Effector memory CD8-positive, alpha-beta T cell (primary cell): Measurements from ENCODE around the gene COMT.
A peak's percentile ranks its signal among the peaks of the same experiment; 100 is the strongest.

Source experiments
- ATAC-seq: fragments of 150-1000 bp; cut with Tn5 transposase; replicated peaks from 2 replicates; pipeline ENCODE4 v1.10.0; 2021; ENCODE audit warnings: mild to moderate bottlenecking, moderate library complexity
- DNase-seq, 3 experiments: peaks; one replicate each; pipeline ENCODE4 v3.0.0; 2021
- H3K27ac Mint-ChIP-seq, 2 donors: one replicate each; pipeline ENCODE4 v1.8.0; 2022; ENCODE audit warnings: mild to moderate bottlenecking in 2 of 2, mixed read lengths in 2 of 2, moderate library complexity in 2 of 2
- H3K27me3 Mint-ChIP-seq, 2 donors: one replicate each; pipeline ENCODE4 v1.8.0; 2022; ENCODE audit warnings: mixed read lengths in 2 of 2
- H3K36me3 Mint-ChIP-seq: one replicate; pipeline ENCODE4 v1.8.0; 2022; ENCODE audit warnings: mild to moderate bottlenecking, moderate library complexity, mixed read lengths; ENCODE audit not compliant: insufficient read depth
- H3K4me1 Mint-ChIP-seq, 2 donors: one replicate each; pipeline ENCODE4 v1.8.0; 2022; ENCODE audit warnings: low read depth in 2 of 2, mixed read lengths in 2 of 2
- H3K4me3 Mint-ChIP-seq, 2 donors: one replicate each; pipeline ENCODE4 v1.8.0; 2022; ENCODE audit warnings: mild to moderate bottlenecking in 2 of 2, mixed read lengths in 2 of 2, moderate library complexity in 2 of 2
- H3K9me3 Mint-ChIP-seq, 2 donors: one replicate each; pipeline ENCODE4 v1.8.0; 2022; ENCODE audit warnings: mixed read lengths in 2 of 2

The COMT gene

DNA sequence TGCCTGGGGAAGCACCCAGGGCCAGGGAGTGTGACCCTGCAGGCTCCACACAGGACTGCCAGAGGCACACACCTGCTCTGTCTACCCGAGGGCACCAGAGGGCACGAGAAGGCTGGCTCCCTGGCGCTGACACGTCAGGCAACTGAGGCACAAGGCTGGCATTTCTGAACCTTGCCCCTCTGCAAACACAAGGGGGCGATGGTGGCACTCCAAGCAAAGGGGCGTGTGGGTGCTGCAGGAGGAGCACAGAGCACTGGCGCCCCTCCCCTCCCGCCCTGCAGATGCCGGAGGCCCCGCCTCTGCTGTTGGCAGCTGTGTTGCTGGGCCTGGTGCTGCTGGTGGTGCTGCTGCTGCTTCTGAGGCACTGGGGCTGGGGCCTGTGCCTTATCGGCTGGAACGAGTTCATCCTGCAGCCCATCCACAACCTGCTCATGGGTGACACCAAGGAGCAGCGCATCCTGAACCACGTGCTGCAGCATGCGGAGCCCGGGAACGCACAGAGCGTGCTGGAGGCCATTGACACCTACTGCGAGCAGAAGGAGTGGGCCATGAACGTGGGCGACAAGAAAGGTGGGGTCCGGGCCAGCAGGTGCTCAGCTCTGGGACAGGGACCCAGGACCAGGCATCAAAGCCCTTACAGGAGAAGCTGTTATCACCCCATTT lies 20.8 kb downstream of the COMT start:
- Mint-ChIP-seq H3K27ac (no peak overlapping the region), H3K4me3 (no peak overlapping the region), H3K27me3 (no peaks in the 10 kb centered on the region), H3K4me1 (peaks cover 0 to 2% of the 10 kb centered on the region in 2 donors), H3K9me3 (no peaks in the 10 kb centered on the region), H3K36me3 (peaks cover 5% of the 10 kb centered on the region)
- ATAC-seq (peak; percentile 55), DNase-seq (no peak)

DNA sequence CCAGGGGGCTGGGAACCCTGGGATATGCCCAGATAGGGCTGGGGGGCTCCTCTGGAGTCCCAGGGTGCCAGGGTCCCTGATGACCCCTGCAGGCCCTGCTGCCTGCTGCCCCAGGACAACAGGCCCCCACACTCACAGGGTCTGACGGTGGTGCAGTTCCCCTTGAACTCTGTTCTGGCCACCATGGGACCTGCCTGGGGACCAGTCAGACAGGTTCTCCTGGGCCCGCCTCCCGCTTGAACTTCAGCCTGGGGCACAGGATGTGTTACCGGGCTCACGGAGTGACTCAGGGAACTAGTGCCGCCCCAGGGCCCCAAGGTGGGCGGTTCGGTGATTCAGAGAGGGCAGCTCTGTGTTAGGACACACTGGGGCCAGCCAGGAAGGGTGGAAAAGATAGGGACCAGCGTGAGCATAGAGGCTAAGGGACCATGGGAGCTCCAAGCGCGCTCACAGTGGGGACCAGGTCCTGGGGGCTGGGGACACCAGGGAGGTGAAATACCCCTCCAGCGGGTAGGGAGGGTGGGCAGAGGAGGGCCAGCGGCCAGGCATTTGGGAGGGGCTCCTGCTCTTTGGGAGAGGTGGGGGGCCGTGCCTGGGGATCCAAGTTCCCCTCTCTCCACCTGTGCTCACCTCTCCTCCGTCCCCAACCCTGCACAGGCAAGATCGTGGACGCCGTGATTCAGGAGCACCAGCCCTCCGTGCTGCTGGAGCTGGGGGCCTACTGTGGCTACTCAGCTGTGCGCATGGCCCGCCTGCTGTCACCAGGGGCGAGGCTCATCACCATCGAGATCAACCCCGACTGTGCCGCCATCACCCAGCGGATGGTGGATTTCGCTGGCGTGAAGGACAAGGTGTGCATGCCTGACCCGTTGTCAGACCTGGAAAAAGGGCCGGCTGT lies 21.6 kb downstream of the COMT start:
- Mint-ChIP-seq H3K4me3 (no peak overlapping the region), H3K27me3 (no peaks in the 10 kb centered on the region), H3K36me3 (peaks cover 7% of the 10 kb centered on the region), H3K4me1 (peaks cover 0 to 2% of the 10 kb centered on the region in 2 donors), H3K9me3 (no peaks in the 10 kb centered on the region), H3K27ac (no peak overlapping the region)
- DNase-seq: no peak
- no peak for ATAC-seq

DNA sequence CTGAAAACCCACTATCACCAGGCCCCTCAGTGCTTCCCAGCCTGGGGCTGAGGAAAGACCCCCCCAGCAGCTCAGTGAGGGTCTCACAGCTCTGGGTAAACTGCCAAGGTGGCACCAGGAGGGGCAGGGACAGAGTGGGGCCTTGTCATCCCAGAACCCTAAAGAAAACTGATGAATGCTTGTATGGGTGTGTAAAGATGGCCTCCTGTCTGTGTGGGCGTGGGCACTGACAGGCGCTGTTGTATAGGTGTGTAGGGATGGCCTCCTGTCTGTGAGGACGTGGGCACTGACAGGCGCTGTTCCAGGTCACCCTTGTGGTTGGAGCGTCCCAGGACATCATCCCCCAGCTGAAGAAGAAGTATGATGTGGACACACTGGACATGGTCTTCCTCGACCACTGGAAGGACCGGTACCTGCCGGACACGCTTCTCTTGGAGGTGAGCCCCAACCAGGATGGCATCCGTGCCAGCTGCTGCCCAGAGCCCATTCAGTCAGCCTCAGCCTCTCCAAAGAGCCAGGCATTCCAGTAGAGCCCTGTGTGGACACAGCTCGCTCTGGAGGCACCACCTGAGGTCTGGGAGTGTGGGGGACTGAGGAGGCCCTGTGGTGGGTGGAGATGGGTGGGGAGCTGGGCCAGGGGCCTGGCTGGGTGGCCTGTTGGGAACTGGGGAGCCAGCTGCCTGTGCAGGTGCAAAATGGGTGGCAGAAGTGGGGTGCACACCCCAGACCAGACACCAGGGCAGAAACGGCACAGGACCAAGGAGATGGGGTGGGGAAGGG lies 22.5 kb downstream of the COMT start:
- DNase-seq: no peak
- Mint-ChIP-seq H3K27ac (no peak overlapping the region), H3K27me3 (no peaks in the 10 kb centered on the region), H3K9me3 (no peaks in the 10 kb centered on the region), H3K36me3 (peaks cover 9% of the 10 kb centered on the region), H3K4me3 (no peak overlapping the region), H3K4me1 (peaks cover 0 to 2% of the 10 kb centered on the region in 2 donors)
- no peak for ATAC-seq

DNA sequence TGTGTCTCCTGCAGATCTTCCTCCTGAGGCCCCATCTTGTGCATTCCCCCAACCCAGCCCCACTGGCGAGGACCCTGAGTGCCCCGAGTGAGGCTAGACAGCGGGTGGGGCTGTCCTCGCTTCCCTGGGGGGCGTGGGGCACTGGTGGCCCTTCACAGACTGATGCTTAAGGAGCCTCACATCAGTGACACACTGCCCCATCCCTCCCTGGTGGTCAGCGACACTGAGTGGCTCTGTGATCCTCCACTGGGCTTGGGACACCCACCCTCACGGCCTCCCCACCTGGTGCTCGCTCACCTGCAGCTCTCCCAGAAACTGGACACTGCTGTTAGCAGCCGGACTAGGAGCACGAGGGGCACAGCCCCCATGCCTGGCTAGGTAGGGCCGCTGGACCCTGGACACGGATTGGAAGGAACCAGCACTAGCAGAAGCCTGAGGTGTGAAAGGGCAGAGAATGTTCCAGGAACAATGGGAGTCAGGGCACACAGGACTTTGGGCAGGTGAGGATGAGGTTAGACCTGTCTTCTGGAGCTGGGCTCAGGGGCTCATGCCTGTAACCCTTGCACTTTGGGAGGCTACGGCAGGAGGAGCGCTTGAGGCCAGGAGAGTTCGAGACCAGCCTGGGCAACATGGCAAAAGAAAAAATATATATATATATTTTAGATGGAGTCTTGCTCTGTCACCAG lies 23.3 kb downstream of the COMT start:
- Mint-ChIP-seq H3K9me3 (no peaks in the 10 kb centered on the region), H3K4me3 (no peak overlapping the region), H3K27me3 (no peaks in the 10 kb centered on the region), H3K4me1 (peaks cover 0 to 2% of the 10 kb centered on the region in 2 donors), H3K27ac (peak overlapping the region in 1 of 2 donors; percentile 62), H3K36me3 (peaks cover 10% of the 10 kb centered on the region)
- ATAC-seq (no peak), DNase-seq (no peak)

DNA sequence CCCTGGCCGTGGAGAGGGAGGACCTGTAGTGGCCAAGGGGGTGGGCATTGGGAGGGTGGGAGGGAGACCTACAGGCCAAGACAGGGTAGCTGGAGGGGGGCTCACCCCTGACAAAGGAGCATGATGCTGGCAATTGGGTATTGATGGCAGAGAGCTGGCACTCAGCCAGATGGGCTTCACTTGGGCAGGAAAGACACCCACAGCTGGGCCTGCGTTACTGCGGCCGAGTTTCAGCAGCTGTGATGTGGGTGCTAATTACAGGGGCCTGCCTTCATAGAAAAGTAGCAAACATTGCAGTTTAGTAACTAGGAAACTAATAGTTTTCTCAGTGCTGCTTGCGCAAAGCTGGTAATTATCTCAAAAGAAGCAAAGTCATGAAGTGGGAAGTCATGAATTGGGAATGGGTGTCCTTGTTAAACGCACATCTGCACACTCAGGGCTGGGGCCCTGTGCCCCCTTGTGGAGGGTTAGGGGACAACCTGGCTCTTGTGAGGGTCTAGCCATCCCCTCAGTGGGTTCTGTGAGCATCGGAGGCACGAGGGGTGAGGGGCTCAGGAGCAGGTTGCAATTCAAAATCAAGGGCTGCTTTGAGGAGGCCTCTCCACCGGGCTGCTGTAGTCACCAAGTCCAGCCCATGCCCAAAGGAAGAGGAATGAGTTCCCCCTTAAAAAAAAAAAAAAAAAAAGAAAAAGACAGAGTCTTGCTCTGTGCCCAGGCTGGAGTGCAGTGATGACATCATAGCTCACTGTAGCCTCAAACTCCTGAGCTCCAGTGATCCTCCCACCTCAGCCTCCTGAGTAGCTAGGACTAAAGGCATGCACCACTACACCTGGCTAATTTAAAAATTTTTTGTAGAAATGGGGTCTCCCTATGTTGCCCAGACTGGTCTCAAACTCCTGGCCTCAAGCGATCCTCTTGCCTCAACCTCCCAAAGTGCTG lies 24.5 kb downstream of the COMT start:
- Mint-ChIP-seq H3K27ac (peak overlapping the region in 1 of 2 donors; percentile 62), H3K4me1 (peaks cover 7 to 8% of the 10 kb centered on the region in 2 donors), H3K4me3 (no peak overlapping the region), H3K27me3 (no peaks in the 10 kb centered on the region), H3K9me3 (no peaks in the 10 kb centered on the region), H3K36me3 (peaks cover 14% of the 10 kb centered on the region)
- ATAC-seq (no peak), DNase-seq (no peak)

DNA sequence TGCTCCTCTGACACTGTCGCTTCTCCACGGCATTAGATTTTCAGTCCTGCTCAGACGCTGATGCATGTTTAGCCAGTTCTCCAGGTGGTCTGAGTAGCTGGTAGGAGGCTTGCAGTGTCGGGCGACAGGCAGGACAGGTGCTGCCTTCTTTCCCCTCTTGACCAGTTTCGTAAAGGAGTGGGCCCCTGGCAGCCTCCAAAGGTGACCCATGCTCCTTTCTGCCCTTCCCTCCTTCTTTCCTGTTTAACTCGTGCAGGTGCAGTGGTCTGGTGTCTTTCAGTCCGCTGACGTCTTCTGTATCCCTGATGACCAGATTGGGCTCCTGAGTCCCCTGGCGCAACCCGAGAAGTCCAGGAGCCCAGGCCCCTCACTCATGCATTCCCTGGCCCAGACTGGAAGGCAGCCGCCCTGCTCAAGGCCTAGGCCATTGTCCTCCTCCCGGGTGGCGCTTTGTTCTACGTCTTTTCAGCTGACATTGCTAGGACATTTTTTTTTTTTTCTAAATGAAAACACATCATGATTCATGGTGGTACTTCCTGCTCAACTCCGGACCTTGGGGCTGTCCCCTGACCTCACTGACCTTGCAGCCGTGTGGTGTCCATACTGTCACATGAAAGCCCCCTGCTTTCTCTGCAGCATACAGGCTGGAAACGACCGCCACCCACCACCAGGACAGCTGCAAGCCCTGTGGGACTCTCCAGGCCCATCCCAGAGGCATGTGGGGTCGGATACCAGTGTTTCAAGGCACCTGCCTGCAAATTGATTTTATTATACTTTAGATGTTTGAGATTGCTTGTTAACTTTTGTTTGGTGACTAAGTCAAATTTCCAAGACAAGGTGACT lies 25.6 kb downstream of the COMT start:
- Mint-ChIP-seq H3K27ac (peak overlapping the region in 1 of 2 donors; percentile 41), H3K27me3 (no peaks in the 10 kb centered on the region), H3K4me3 (no peak overlapping the region), H3K4me1 (peaks cover 9 to 11% of the 10 kb centered on the region in 2 donors), H3K9me3 (no peaks in the 10 kb centered on the region), H3K36me3 (peaks cover 14% of the 10 kb centered on the region)
- DNase-seq (no peak), ATAC-seq (no peak)

DNA sequence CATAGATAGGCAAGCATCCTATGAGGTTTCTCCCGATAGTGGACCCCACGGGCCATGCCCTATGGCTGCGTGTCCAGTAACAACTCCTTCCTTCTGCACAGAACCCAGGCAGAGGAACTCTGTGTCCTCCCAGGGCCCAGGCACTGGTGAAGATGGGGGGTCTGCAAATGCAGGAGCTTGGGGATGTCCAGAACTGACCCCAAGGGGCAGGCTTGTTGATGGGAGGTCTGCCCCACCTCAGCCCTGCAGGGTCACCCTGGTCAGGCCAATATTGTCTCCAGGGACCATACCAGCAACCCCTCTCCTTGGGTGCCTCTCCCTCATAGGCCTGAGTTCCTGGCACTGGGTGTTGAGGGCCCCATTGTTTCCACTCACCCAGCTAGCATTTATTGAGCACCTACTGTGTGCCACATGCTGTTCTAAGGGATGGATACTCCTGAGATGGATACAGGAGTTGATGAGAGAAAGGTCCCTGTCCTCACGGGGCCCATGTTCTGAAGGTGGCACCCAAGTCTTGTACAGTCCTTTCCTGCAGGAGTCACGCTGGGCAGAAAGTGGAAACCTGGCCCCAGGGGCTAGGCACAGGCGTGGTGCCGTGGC lies 26.4 kb downstream of the COMT start:
- no peak for DNase-seq
- no peaks in the 10 kb centered on the region for H3K27me3 Mint-ChIP-seq
- H3K4me3 Mint-ChIP-seq: no peak overlapping the region
- H3K36me3 Mint-ChIP-seq: peaks cover 14% of the 10 kb centered on the region
- H3K9me3 Mint-ChIP-seq: no peaks in the 10 kb centered on the region
- H3K27ac Mint-ChIP-seq: no peak overlapping the region
- H3K4me1 Mint-ChIP-seq: peaks cover 9 to 14% of the 10 kb centered on the region in 2 donors
- no peak for ATAC-seq

DNA sequence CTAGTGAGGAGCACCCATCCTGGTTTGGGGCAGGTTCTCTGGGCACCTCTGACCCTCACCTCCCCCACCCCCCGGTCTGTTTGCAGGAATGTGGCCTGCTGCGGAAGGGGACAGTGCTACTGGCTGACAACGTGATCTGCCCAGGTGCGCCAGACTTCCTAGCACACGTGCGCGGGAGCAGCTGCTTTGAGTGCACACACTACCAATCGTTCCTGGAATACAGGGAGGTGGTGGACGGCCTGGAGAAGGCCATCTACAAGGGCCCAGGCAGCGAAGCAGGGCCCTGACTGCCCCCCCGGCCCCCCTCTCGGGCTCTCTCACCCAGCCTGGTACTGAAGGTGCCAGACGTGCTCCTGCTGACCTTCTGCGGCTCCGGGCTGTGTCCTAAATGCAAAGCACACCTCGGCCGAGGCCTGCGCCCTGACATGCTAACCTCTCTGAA lies 26.9 kb downstream of the COMT start:
- Mint-ChIP-seq H3K9me3 (no peaks in the 10 kb centered on the region), H3K4me1 (peaks cover 9 to 12% of the 10 kb centered on the region in 2 donors), H3K4me3 (no peak overlapping the region), H3K27me3 (no peaks in the 10 kb centered on the region), H3K36me3 (peaks cover 14% of the 10 kb centered on the region), H3K27ac (no peak overlapping the region)
- DNase-seq (no peak), ATAC-seq (no peak)

DNA sequence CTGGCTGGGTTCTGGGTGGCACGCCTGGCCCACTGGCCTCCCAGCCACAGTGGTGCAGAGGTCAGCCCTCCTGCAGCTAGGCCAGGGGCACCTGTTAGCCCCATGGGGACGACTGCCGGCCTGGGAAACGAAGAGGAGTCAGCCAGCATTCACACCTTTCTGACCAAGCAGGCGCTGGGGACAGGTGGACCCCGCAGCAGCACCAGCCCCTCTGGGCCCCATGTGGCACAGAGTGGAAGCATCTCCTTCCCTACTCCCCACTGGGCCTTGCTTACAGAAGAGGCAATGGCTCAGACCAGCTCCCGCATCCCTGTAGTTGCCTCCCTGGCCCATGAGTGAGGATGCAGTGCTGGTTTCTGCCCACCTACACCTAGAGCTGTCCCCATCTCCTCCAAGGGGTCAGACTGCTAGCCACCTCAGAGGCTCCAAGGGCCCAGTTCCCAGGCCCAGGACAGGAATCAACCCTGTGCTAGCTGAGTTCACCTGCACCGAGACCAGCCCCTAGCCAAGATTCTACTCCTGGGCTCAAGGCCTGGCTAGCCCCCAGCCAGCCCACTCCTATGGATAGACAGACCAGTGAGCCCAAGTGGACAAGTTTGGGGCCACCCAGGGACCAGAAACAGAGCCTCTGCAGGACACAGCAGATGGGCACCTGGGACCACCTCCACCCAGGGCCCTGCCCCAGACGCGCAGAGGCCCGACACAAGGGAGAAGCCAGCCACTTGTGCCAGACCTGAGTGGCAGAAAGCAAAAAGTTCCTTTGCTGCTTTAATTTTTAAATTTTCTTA lies 27.8 kb downstream of the COMT start:
- no peaks in the 10 kb centered on the region for H3K27me3 Mint-ChIP-seq
- H3K4me1 Mint-ChIP-seq: peaks cover 9 to 15% of the 10 kb centered on the region in 2 donors
- H3K9me3 Mint-ChIP-seq: no peaks in the 10 kb centered on the region
- H3K4me3 Mint-ChIP-seq: no peak overlapping the region
- DNase-seq (no peak), ATAC-seq (no peak)
- H3K36me3 Mint-ChIP-seq: peaks cover 14% of the 10 kb centered on the region
- H3K27ac Mint-ChIP-seq: no peak overlapping the region

DNA sequence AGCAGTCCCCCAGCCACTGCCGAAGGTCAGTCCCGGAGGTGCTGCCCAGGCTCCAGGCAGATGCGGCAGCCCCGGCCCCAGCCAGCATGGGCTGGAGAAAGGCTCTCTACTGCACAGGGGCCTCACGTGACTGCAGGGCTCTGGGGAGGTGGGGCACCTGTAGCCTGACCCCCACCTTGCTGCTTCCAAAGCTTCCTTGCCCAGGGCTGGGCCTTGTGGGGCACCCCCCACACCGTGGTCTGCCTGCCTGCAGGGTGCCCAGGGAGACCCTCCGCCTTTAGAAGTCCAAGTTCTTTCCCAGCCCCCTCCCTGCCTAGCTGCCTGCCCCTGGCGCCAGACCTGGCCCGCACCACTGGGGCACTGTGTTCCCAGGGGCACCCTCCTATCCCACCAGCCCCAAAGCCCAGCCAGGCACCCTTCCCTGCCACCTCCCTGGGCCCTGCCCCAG lies 28.5 kb downstream of the COMT start:
- H3K27ac Mint-ChIP-seq: peak overlapping the region in 1 of 2 donors; percentile 86
- H3K36me3 Mint-ChIP-seq: peaks cover 14% of the 10 kb centered on the region
- H3K27me3 Mint-ChIP-seq: no peaks in the 10 kb centered on the region
- DNase-seq (no peak), ATAC-seq (no peak)
- no peaks in the 10 kb centered on the region for H3K9me3 Mint-ChIP-seq
- no peak overlapping the region for H3K4me3 Mint-ChIP-seq
- H3K4me1 Mint-ChIP-seq: peaks cover 12 to 21% of the 10 kb centered on the region in 2 donors
